HFFc6 (cell line): ENCODE measurements around the gene TPSAB1. TPM values are rescaled to one million over a fixed set of nuclear protein-coding genes. Genes with fewer than 3 reads are reported as not detected.

ENCODE experiments used
- DNase-seq: peaks from one replicate; pipeline ENCODE4 v3.0.0-alpha.2; 2018
- H3K27ac Mint-ChIP-seq: 2 replicates; pipeline ENCODE4 v1.8.0; 2020; ENCODE audit warnings: mild to moderate bottlenecking, mixed read lengths
- H3K27me3 Mint-ChIP-seq: 2 replicates; pipeline ENCODE4 v1.8.0; 2021; ENCODE audit warnings: mild to moderate bottlenecking, moderate library complexity, mixed read lengths; ENCODE audit not compliant: insufficient read depth
- H3K36me3 Mint-ChIP-seq: 2 replicates; pipeline ENCODE4 v1.8.0; 2021; ENCODE audit warnings: low read depth, mixed read lengths
- H3K4me1 Mint-ChIP-seq: 2 replicates; pipeline ENCODE4 v1.8.0; 2020; ENCODE audit warnings: low read depth, mixed read lengths
- H3K4me3 Mint-ChIP-seq: 2 replicates; pipeline ENCODE4 v1.8.0; 2020; ENCODE audit warnings: mild to moderate bottlenecking, moderate library complexity, mixed read lengths
- H3K9me3 Mint-ChIP-seq: 2 replicates; pipeline ENCODE4 v1.8.0; 2020; ENCODE audit warnings: mild to moderate bottlenecking, mixed read lengths
- total RNA-seq, 6 experiments: library from RNA; stranded (reverse); fragmentation: NEBNext Ultra II Directional; extraction: Animal tissue kit (Norgen Biotek cat#: 25700); gene quantifications; 2 replicates in 1 of 6; 3 replicates in 5 of 6; pipeline ENCODE4 v1.2.3, GENCODE V29; 2021
- TF ChIP-seq, protein P1 (sequence below): fragments of 200-600 bp; sonication (generic); IDR thresholded peaks from 2 replicates; pipeline ENCODE4 v1.5.0; 2021; ENCODE audit warnings: antibody characterized with exemption, mild to moderate bottlenecking

Gene TPSAB1
- total RNA-seq, 6 experiments from 2014 or later, result not detected

DNA sequence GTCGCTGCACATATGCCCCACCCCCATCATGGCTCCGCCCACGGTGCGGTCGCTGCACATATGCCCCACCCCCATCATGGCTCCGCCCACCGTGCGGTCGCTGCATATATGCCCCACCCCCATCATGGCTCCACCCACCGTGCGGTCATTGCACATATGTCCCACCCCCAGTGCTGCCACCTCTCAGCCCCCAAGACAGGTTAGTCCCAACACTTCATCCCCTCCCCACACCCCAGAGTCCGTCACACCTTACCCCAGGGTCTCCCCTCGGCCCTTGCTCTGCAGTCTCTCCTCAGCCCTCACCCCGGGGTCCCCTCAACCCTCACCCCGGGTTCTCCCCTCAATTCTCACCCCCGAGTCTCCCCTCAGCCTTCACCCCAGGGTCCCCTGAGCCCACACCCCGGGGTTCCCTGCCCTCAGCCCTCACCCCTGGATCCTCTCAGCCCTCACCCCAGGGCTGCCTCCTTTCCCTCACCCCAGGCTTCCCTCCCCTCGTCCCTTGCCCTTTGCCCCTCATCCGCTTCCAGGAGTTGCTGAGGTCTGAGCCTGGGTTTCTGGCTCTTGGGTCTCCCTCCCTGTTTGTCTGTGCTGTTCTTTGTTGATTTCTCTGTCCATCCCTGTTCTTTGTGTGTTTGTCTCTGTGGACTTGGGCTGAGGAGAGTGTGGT, 41.0 kb upstream of the TPSAB1 start:
- H3K9me3 Mint-ChIP-seq, result peaks cover 14% of the 10 kb centered on the region
- H3K27ac Mint-ChIP-seq, result no peak overlapping the region; the same call in 1 of the 2 replicates

DNA sequence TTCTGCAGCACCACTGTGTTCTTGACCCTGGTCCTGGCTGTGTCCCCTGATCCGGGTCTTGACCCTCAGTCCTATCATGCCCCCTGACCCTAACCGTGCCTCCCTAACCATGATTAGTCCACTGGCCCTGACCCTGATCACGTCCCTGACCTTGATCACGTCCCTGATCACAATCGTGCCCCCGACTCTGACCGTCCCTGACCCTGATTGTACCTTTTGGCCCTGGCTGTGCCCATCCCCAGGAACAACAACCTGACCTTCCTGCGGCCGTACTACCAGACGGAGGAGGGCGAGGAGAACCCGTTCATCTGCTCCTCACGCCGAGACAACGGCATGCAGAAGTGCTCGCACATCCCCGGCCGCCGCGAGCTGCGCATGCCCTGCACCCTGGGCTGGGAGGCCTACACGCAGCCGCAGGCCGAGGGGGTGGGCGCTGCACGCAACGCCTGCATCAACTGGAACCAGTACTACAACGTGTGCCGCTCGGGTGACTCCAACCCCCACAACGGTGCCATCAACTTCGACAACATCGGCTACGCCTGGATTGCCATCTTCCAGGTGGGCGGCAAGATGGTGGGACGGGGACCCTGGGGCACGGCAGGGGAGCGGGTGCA, 40.4 kb upstream of the TPSAB1 start:
- Mint-ChIP-seq H3K4me1 (no peaks in the 10 kb centered on the region), H3K36me3 (0 out of 2 replicates have a peak, but pooled peaks cover 4% of the 10 kb centered on the region), H3K9me3 (peaks cover 14% of the 10 kb centered on the region), H3K27me3 (peaks cover 8% of the 10 kb centered on the region), H3K27ac (no peak overlapping the region; the same call in 1 of the 2 replicates), H3K4me3 (no peak overlapping the region)
- TF ChIP-seq, protein P1, sequence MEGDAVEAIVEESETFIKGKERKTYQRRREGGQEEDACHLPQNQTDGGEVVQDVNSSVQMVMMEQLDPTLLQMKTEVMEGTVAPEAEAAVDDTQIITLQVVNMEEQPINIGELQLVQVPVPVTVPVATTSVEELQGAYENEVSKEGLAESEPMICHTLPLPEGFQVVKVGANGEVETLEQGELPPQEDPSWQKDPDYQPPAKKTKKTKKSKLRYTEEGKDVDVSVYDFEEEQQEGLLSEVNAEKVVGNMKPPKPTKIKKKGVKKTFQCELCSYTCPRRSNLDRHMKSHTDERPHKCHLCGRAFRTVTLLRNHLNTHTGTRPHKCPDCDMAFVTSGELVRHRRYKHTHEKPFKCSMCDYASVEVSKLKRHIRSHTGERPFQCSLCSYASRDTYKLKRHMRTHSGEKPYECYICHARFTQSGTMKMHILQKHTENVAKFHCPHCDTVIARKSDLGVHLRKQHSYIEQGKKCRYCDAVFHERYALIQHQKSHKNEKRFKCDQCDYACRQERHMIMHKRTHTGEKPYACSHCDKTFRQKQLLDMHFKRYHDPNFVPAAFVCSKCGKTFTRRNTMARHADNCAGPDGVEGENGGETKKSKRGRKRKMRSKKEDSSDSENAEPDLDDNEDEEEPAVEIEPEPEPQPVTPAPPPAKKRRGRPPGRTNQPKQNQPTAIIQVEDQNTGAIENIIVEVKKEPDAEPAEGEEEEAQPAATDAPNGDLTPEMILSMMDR, result no peak
- DNase-seq, result no peak

More for the DNA sequence above, 41.0 kb upstream of the TPSAB1 start:
- peaks cover 8% of the 10 kb centered on the region for H3K27me3 Mint-ChIP-seq
- 0 out of 2 replicates have a peak, but pooled peaks cover 4% of the 10 kb centered on the region for H3K36me3 Mint-ChIP-seq
- H3K4me1 Mint-ChIP-seq, result no peaks in the 10 kb centered on the region
- no peak for DNase-seq
- no peak overlapping the region for H3K4me3 Mint-ChIP-seq
- TF ChIP-seq, protein P1, result no peak

DNA sequence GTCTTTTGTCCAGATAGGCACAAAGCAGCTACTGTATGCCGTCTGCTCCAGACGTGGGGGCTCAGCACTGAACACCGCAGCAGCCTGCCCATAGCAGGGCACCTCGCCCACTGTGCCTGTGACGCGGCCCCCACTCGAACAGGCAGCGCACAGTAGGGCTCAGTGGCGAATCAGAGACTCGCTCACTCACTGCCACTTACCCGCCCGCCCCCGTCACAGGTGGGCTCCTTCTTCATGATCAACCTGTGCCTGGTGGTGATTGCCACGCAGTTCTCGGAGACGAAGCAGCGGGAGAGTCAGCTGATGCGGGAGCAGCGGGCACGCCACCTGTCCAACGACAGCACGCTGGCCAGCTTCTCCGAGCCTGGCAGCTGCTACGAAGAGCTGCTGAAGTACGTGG, 39.1 kb upstream of the TPSAB1 start:
- H3K36me3 Mint-ChIP-seq, result 0 out of 2 replicates have a peak, but pooled peaks cover 4% of the 10 kb centered on the region
- H3K4me3 Mint-ChIP-seq, result no peak overlapping the region
- TF ChIP-seq, protein P1, result no peak
- H3K27ac Mint-ChIP-seq, result no peak overlapping the region
- peaks cover 14% of the 10 kb centered on the region for H3K9me3 Mint-ChIP-seq
- H3K27me3 Mint-ChIP-seq, result peaks cover 8% of the 10 kb centered on the region
- DNase-seq, result no peak
- H3K4me1 Mint-ChIP-seq, result no peaks in the 10 kb centered on the region

DNA sequence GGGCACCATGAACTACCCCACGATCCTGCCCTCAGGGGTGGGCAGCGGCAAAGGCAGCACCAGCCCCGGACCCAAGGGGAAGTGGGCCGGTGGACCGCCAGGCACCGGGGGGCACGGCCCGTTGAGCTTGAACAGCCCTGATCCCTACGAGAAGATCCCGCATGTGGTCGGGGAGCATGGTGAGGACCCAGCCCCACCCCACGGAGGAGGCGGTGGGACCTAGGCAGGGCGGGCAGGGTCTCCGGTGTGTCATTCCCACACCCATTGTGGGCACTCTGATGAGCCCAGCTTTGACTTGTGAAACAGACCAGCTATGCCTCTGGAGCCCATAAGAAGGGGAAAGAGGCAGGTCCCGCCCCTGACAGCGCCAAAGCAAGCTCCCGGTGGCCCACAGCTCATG, 38.2 kb upstream of the TPSAB1 start:
- H3K4me3 Mint-ChIP-seq, result no peak overlapping the region
- peaks cover 6% of the 10 kb centered on the region for H3K27me3 Mint-ChIP-seq

DNA sequence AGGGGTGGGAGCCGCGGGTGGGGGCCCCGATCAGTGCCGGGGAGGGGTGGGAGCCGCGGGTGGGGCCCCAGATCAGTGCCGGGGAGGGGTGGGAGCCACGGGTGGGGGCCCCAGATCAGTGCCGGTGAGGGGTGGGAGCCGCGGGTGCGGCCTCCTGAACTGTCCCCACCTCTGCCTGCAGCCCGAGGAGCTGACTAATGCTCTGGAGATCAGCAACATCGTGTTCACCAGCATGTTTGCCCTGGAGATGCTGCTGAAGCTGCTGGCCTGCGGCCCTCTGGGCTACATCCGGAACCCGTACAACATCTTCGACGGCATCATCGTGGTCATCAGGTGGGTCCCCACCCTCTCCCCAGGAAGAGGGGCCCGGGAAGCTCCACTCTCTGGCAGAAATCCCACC, 35.6 kb upstream of the TPSAB1 start:
- H3K4me3 Mint-ChIP-seq, result no peak overlapping the region
- TF ChIP-seq, protein P1, result no peak
- 0 out of 2 replicates have a peak, but pooled peaks cover under 1% of the 10 kb centered on the region for H3K36me3 Mint-ChIP-seq
- no peak overlapping the region for H3K27ac Mint-ChIP-seq
- no peak for DNase-seq
- peaks cover 6% of the 10 kb centered on the region for H3K27me3 Mint-ChIP-seq
- no peaks in the 10 kb centered on the region for H3K4me1 Mint-ChIP-seq
- peaks cover 12% of the 10 kb centered on the region for H3K9me3 Mint-ChIP-seq

More for the DNA sequence above, 38.2 kb upstream of the TPSAB1 start:
- H3K4me1 Mint-ChIP-seq, result no peaks in the 10 kb centered on the region
- H3K36me3 Mint-ChIP-seq, result 0 out of 2 replicates have a peak, but pooled peaks cover 4% of the 10 kb centered on the region
- no peak for DNase-seq
- H3K9me3 Mint-ChIP-seq, result peaks cover 14% of the 10 kb centered on the region
- no peak overlapping the region for H3K27ac Mint-ChIP-seq
- TF ChIP-seq, protein P1, result no peak
